ENCODE data around the gene PDHB. TPM values are rescaled to one million over a fixed set of nuclear protein-coding genes. Genes with fewer than 3 reads are reported as not detected.
A peak's percentile ranks its signal among the peaks of the same experiment; 100 is the strongest.
"Not testable (repeated sequence)": the region's sequence is repeated elsewhere in the genome, so short reads cannot be mapped to it uniquely, and the experiment has no call there.

The PDHB gene
- total RNA-seq, 1 donor from 2014 or later: 76.1 TPM

DNA sequence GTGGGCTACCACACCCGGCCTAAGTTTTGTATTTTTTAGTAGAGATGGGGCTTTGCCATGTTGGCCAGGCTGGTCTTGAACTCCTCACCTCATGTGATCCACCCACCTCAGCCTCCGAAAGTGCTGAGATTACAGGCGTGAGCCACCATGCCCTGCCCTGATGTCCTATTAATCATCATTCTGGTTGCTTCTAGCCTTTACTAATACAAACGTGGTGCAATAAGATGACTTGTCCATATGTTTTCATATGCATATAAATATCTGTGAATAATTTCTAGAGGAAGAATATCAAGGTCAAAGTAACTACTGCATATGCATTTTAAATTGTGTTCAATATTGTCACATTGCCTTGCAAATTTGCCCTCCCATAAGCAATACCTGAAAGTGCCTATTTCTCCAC lies 25.5 kb upstream of the PDHB start:
- DNase-seq (ENCODE audit: extremely low spot score in 2 of 2): no peak
- H3K4me3 ChIP-seq: no peak overlapping the region
- peaks cover 15% of the 10 kb centered on the region for H3K4me1 ChIP-seq
- H3K36me3 ChIP-seq: no peaks in the 10 kb centered on the region
- H3K27me3 ChIP-seq: no peaks in the 10 kb centered on the region
- peaks cover 5% of the 10 kb centered on the region for H3K9me3 ChIP-seq
- TF ChIP-seq POLR2A (IDR thresholded peaks at IDR 0.05) (no peak), POLR2AphosphoS5 (IDR thresholded peaks at IDR 0.05; ENCODE audit: insufficient read depth in 1 of 2, low read depth in 1 of 2) (no peak)
- TF ChIP-seq, protein P1, sequence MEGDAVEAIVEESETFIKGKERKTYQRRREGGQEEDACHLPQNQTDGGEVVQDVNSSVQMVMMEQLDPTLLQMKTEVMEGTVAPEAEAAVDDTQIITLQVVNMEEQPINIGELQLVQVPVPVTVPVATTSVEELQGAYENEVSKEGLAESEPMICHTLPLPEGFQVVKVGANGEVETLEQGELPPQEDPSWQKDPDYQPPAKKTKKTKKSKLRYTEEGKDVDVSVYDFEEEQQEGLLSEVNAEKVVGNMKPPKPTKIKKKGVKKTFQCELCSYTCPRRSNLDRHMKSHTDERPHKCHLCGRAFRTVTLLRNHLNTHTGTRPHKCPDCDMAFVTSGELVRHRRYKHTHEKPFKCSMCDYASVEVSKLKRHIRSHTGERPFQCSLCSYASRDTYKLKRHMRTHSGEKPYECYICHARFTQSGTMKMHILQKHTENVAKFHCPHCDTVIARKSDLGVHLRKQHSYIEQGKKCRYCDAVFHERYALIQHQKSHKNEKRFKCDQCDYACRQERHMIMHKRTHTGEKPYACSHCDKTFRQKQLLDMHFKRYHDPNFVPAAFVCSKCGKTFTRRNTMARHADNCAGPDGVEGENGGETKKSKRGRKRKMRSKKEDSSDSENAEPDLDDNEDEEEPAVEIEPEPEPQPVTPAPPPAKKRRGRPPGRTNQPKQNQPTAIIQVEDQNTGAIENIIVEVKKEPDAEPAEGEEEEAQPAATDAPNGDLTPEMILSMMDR (IDR thresholded peaks at IDR 0.05): no peak
- intact Hi-C loops (cut with DNase I): no loop called here
- no peak overlapping the region for H3K27ac ChIP-seq

DNA sequence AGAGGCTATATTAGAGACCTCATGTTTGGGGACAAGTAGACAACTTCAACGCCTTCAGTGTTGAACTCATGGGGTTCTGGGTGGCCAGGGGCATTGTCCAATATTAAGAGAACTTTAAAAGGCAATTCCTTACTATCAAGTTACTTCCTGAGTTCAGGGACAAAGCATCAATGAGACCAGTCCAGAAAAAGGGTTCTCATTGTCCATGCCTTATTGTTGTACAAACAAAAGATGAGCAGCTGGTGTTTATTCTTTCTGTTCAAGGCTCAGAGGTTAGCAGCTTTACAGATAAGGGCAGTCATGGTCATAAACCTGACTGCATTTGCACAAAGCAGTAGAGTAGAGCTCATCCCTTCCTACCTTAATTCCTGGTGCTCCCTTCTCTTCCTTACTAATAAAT lies 18.5 kb upstream of the PDHB start:
- TF ChIP-seq POLR2AphosphoS5 (IDR thresholded peaks at IDR 0.05; ENCODE audit: insufficient read depth in 1 of 2, low read depth in 1 of 2) (no peak), POLR2A (IDR thresholded peaks at IDR 0.05) (no peak)
- TF ChIP-seq, protein P1 (IDR thresholded peaks at IDR 0.05): no peak

DNA sequence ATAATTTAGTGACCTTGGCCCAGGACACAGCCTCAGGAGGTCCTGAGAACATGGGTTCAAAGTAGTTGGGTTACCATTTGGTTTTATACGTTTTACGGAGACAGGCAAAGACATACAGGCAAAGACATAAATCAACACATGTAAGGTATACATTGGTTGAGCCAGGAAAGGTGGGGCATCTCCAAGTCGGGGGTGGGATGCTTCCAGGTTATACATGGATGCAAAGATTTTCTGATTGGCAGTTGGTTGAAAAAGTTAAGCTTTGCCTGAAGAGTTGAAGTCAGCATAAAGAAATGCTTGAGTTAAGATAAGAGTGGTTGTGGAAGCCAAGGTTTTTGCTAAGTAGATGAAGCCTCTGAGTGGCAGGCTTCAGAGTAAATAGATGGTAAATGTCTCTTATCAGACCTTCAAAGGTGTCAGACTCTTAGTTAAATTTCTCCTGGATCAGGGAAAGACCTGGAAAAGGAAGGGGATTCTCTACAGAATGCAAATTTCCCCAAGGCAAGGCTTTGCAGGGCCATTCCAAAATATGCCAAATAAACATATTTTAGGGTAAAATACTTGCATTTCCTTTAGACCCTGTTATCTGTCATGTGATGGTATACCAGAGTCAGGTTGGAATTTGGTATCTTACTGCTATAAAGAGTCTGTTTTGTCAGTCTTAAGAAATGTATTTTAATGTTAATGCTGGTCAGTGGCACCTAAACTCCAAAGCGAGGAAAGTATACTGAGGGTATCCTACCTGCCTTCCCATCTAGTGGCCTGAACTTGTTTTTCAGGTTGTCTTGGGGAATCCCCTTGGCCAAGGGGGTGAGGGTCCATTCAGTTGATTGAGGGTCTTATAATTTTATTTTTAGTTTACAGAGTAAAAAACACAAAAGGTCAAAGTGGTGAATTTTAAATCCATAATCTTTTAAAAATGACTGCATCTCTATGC lies 8.2 kb upstream of the PDHB start:
- DNase-seq (ENCODE audit: extremely low spot score in 2 of 2): no peak
- no peaks in the 10 kb centered on the region for H3K27me3 ChIP-seq
- no peaks in the 10 kb centered on the region for H3K9me3 ChIP-seq
- H3K36me3 ChIP-seq: no peaks in the 10 kb centered on the region
- intact Hi-C loops (cut with DNase I): no loop called here
- H3K27ac ChIP-seq: no peak overlapping the region
- no peak overlapping the region for H3K4me3 ChIP-seq
- H3K4me1 ChIP-seq: no peaks in the 10 kb centered on the region
- TF ChIP-seq POLR2A (IDR thresholded peaks at IDR 0.05): no peak
- no peak for TF ChIP-seq POLR2AphosphoS5 (IDR thresholded peaks at IDR 0.05; ENCODE audit: insufficient read depth in 1 of 2, low read depth in 1 of 2)
- TF ChIP-seq, protein P1 (IDR thresholded peaks at IDR 0.05): no peak

More for the DNA sequence above, 18.5 kb upstream of the PDHB start:
- Histone ChIP-seq H3K9me3 (peaks cover 5% of the 10 kb centered on the region), H3K4me1 (no peaks in the 10 kb centered on the region), H3K4me3 (no peak overlapping the region), H3K27ac (no peak overlapping the region), H3K27me3 (no peaks in the 10 kb centered on the region), H3K36me3 (no peaks in the 10 kb centered on the region)
- no peak for DNase-seq (ENCODE audit: extremely low spot score in 2 of 2)
- intact Hi-C loops (cut with DNase I): no loop called here

DNA sequence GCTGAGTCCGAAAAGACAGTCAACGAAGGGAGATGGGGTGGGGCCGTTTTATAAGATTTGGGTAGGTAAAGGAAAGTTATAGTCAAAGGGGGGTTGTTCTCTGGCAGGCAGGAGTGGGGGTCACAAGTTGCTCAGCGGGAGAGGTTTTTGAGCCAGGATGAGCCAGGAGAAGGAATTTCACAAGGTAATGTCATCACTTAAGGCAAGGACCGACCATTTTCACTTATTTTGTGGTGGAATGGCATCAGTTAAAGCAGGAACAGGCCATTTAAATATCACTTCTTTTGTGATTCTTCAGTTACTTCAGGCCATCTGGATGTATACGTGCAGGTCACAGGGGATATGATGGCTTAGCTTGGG lies 7.3 kb upstream of the PDHB start:
- H3K9me3 ChIP-seq; H3K4me1 ChIP-seq; H3K27ac ChIP-seq; H3K4me3 ChIP-seq; DNase-seq (ENCODE audit: extremely low spot score in 2 of 2); H3K27me3 ChIP-seq; intact Hi-C loops (cut with DNase I); H3K36me3 ChIP-seq: not testable (repeated sequence)

DNA sequence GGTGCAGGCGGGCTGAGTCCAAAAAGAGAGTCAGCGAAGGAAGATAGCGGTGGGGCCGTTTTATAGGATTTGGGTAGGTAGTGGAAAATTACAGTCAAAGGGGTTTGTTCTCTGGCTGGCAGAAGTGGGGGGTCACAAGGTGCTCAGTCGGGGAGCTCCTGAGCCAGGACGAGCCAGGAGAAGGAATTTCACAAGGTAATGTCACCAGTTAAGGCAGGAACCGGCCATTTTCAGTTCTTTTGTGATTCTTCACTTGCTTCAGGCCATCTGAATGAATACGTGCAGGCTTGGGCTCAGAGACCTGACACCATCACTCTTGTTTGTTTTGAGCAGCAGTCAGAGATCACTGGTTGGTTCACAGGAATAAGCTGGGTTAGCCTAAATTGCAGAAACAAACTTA lies 3.6 kb upstream of the PDHB start:
- H3K4me1 ChIP-seq: peaks cover 25% of the 10 kb centered on the region
- H3K4me3 ChIP-seq; intact Hi-C loops (cut with DNase I); H3K36me3 ChIP-seq; DNase-seq (ENCODE audit: extremely low spot score in 2 of 2); H3K9me3 ChIP-seq; H3K27me3 ChIP-seq; H3K27ac ChIP-seq: not testable (repeated sequence)

DNA sequence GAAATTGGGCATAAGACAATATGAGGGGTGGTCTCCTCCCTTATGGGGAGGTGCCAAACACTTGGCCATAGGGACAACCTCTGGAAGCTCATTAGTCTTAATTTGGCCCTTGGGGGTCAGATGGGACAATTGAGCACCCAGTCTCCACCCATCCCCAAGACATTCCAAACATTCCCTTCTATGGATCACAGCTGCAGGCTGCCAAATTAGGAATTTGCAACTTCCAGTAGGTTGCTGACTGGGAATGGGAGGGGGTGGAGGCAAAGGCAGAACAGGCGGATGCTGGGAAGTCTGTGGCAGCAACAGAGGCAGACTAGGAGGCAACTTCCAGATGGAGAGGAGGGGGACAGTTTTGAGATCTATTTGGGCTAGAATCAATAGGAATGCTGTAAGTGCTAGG lies 1.4 kb upstream of the PDHB start:
- Histone ChIP-seq H3K4me1 (peaks cover 34% of the 10 kb centered on the region), H3K9me3 (no peaks in the 10 kb centered on the region), H3K27me3 (no peaks in the 10 kb centered on the region), H3K27ac (peak overlapping the region; percentile 15), H3K4me3 (no peak overlapping the region), H3K36me3 (peaks cover 0 to 16% of the 10 kb centered on the region in 2 donors)
- TF ChIP-seq, protein P1 (IDR thresholded peaks at IDR 0.05): no peak
- no peak for TF ChIP-seq POLR2A (IDR thresholded peaks at IDR 0.05)
- no peak for TF ChIP-seq POLR2AphosphoS5 (IDR thresholded peaks at IDR 0.05; ENCODE audit: insufficient read depth in 1 of 2, low read depth in 1 of 2)
- no peak for DNase-seq (ENCODE audit: extremely low spot score in 2 of 2)
- intact Hi-C loops (cut with DNase I): no loop called here

Data from vagina (tissue), 2 donors.